Neural progenitor cell (in vitro differentiated cells): ENCODE measurements around the gene ATP11A.
"Not testable (repeated sequence)": the region's sequence is repeated elsewhere in the genome, so short reads cannot be mapped to it uniquely, and the experiment has no call there.

Experiments
- EZH2phosphoT487 ChIP-seq: fragments of 200-600 bp; sonication (generic); IDR thresholded peaks from 2 replicates; pipeline ENCODE4 v1.6.1; 2017; ENCODE audit warnings: antibody characterized with exemption
- TF ChIP-seq, protein P1 (sequence below): fragments of 200-600 bp; sonication (generic); IDR thresholded peaks from 2 replicates; pipeline ENCODE4 v1.5.1; 2017; ENCODE audit warnings: antibody characterized with exemption, mild to moderate bottlenecking

DNA sequence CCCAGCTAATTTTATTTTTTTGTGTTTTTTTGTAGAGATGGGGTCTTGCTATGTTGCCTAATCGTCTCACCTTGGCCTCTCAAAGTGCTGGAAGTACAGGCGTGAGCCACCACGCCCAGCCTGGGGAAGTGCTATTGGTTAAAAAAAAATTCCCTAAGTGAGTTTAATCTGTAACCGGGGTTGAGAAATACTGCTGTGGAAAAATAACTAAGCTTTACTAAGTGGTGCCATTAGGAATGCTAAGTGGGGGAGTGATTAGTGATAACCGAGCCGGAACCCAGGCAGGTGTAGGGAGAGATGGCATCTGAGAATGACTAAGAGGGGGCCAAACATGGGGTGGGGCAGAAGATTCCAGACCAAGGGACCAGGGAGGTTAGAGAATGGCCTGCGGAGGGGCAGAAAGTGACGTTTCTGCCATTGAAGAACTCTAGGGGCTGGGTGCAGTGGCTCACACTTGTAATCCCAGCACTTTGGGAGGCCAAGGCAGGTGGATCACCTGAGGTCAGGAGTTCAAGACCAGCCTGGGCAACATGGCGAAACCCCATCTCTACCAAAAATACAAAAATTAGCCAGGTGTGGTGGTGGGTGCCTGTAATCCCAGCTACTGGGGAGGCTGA, 4.5 kb upstream of the ATP11A start:
- TF ChIP-seq, protein P1, sequence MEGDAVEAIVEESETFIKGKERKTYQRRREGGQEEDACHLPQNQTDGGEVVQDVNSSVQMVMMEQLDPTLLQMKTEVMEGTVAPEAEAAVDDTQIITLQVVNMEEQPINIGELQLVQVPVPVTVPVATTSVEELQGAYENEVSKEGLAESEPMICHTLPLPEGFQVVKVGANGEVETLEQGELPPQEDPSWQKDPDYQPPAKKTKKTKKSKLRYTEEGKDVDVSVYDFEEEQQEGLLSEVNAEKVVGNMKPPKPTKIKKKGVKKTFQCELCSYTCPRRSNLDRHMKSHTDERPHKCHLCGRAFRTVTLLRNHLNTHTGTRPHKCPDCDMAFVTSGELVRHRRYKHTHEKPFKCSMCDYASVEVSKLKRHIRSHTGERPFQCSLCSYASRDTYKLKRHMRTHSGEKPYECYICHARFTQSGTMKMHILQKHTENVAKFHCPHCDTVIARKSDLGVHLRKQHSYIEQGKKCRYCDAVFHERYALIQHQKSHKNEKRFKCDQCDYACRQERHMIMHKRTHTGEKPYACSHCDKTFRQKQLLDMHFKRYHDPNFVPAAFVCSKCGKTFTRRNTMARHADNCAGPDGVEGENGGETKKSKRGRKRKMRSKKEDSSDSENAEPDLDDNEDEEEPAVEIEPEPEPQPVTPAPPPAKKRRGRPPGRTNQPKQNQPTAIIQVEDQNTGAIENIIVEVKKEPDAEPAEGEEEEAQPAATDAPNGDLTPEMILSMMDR: not testable (repeated sequence)
- TF ChIP-seq EZH2phosphoT487: not testable (repeated sequence)
